GM12874 (cell line): ENCODE results near the gene ABTB1.

Experiments used
- CTCF ChIP-seq: IDR thresholded peaks from 2 replicates; pipeline ENCODE4 v1.5.1; 2011; ENCODE audit warnings: low read depth, mild to moderate bottlenecking, control low read depth, low read length, moderate library complexity; ENCODE audit not compliant: insufficient read depth

Gene ABTB1

GRCh38 chr3:127630811-127631714 is 41.7 kb upstream of the ABTB1 start:
- no peak for TF ChIP-seq CTCF

- TF ChIP-seq CTCF = no peak
Observed at GRCh38 chr3:127632035-127632820, 40.5 kb upstream of the ABTB1 start.

GRCh38 chr3:127634653-127635052 is 38.1 kb upstream of the ABTB1 start:
- TF ChIP-seq CTCF = no peak

DNA sequence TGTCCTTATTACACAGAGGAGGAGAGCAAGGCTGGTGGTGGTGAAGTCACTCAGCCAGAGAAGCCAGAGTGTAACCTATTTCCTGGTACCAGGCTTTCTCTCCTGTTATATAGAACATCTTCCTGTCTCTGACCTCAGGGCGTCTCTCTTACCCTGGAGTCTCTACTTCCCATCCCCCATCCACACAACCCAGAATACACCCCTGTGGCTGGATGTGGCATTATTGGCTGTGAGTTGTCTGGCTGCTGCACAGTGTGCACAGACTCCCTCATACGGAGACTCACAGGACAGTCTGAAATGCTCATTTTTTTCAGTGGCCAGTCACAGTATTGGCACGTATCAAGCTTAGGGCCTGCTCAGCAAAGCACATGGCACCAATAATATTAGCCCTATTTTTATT is 35.2 kb upstream of the ABTB1 start:
- TF ChIP-seq CTCF = no peak

- TF ChIP-seq CTCF = no peak
Observed at GRCh38 chr3:127637971-127638370, 34.8 kb upstream of the ABTB1 start.

- TF ChIP-seq CTCF = no peak
Observed at GRCh38 chr3:127639173-127640041, 33.3 kb upstream of the ABTB1 start.

- no peak for TF ChIP-seq CTCF
Observed at GRCh38 chr3:127640042-127640355, 32.8 kb upstream of the ABTB1 start.
